Left forelimb (tissue), 1 donor: ENCODE results near the gene GNPAT.

Experiments used
- DNase-seq: peaks from one replicate; pipeline ENCODE4 v3.0.0-alpha.2; 2018; ENCODE audit warnings: low spot score

GNPAT gene

GRCh38 chr1:231242516-231243198, 1.6 kb downstream of the GNPAT start:
- no peak for DNase-seq

- no peak for DNase-seq
These were observed 7.8 kb downstream of the GNPAT start for GRCh38 chr1:231248778-231249177.

- DNase-seq: no peak
These were observed 11.3 kb downstream of the GNPAT start for GRCh38 chr1:231252336-231252735.

- no peak for DNase-seq
These were observed 19.3 kb downstream of the GNPAT start for GRCh38 chr1:231260351-231260750.

- no peak for DNase-seq
These were observed 23.6 kb downstream of the GNPAT start for GRCh38 chr1:231264642-231265041.

- DNase-seq: no peak
These were observed 24.4 kb downstream of the GNPAT start for GRCh38 chr1:231265379-231265778.

GRCh38 chr1:231266811-231267322, 25.9 kb downstream of the GNPAT start:
- DNase-seq: no peak

GRCh38 chr1:231272173-231272572, 31.2 kb downstream of the GNPAT start:
- DNase-seq: no peak

- DNase-seq: no peak
These were observed 31.9 kb downstream of the GNPAT start for GRCh38 chr1:231272880-231273279.

- no peak for DNase-seq
These were observed 33.3 kb downstream of the GNPAT start for GRCh38 chr1:231274119-231274825.

GRCh38 chr1:231278100-231278790, 37.2 kb downstream of the GNPAT start:
- DNase-seq: no peak

GRCh38 chr1:231279081-231279480, 38.1 kb downstream of the GNPAT start:
- DNase-seq: no peak

GRCh38 chr1:231279683-231280082, 38.7 kb downstream of the GNPAT start:
- no peak for DNase-seq

- no peak for DNase-seq
These were observed 43.4 kb downstream of the GNPAT start for GRCh38 chr1:231284441-231284840.

- no peak for DNase-seq
These were observed 45.6 kb downstream of the GNPAT start for GRCh38 chr1:231286603-231287002.

- no peak for DNase-seq
These were observed 54.9 kb downstream of the GNPAT start for GRCh38 chr1:231295938-231296337.

GRCh38 chr1:231301990-231302389, 61.0 kb downstream of the GNPAT start:
- DNase-seq: no peak

GRCh38 chr1:231310391-231310934, 69.5 kb downstream of the GNPAT start:
- no peak for DNase-seq

- DNase-seq: peak; percentile 26
These were observed 70.9 kb downstream of the GNPAT start for GRCh38 chr1:231311720-231312431.

- peak; percentile 44 for DNase-seq
These were observed 71.4 kb downstream of the GNPAT start for GRCh38 chr1:231312432-231312788.

- peak; percentile 9 for DNase-seq
These were observed 72.6 kb downstream of the GNPAT start for GRCh38 chr1:231313661-231314060.

- peak; percentile 64 for DNase-seq
These were observed 74.9 kb downstream of the GNPAT start for GRCh38 chr1:231315887-231316286.
